Stimulated activated CD8-positive, alpha-beta memory T cell treated with anti-CD3 and anti-CD28 coated beads, Interleukin-15, amount 100 ng/mL, for 24 hours (primary cell): ENCODE data around the gene SCN3A.

Source experiments
- DNase-seq: peaks from one replicate; pipeline ENCODE4 v3.0.0-alpha.2; 2020; ENCODE audit warnings: low read depth

Gene SCN3A

GRCh38 chr2:165191096-165191728 lies 12.6 kb downstream of the SCN3A start:
- no peak for DNase-seq

DNA sequence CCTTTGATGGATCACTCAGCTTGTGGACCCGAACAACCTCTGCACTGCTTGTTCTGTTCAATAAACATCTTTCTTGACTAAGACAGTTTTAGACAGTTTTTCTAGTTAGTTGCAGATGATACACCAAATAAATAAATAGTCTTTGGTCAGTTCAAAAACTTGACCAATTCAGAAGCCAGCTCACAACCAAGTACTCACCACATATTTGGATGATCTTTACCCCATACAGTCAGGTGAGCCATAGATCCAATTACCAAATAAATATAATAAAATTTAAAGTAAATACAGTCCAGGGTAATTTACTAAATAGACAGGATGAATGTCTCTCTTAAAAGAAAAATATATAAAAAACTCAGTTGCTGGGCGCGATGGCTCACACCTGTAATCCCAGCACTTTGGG lies 18.2 kb downstream of the SCN3A start:
- DNase-seq: no peak

- DNase-seq: no peak
These were observed 21.8 kb downstream of the SCN3A start for GRCh38 chr2:165182029-165182428.

- no peak for DNase-seq
These were observed 27.1 kb downstream of the SCN3A start for GRCh38 chr2:165176780-165177179.

DNA sequence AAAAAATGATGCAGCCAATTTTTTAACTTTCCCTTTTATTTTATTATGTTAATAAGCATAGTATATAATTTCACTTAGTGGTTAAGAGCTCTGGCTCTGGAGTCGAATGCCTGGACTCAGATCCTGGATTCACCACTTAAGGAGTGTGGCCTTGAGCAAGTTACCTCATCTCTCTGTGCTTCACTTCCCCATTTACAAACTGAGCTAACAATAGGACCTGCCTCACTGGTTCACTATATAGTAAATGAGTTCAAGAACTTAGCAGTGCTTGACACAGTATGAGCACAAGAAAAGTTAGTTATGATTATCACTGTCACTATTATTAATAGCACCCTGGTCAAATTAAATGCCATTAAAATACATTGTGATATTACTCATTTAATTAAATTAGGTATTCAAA lies 30.6 kb downstream of the SCN3A start:
- no peak for DNase-seq

- DNase-seq: no peak
These were observed 39.6 kb downstream of the SCN3A start for GRCh38 chr2:165164201-165164600.

DNA sequence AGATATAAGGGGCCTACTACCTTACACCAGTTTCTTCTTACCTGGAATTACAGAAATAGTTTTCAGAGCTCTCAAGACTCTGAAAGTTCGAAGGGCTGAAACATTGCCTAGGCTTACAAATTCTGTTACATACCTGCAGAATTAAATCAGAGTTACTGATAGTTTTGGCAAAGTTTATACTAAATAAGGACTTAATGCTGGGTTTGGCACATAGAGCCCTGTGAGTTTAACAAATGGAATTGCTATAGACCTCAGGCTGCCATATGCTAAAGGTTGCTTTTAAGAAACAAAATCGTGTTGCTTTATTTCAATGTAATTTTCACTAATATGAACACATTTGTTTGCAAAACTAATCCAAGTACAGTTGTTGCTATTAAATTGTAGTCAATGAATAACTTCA lies 40.1 kb downstream of the SCN3A start:
- no peak for DNase-seq

DNA sequence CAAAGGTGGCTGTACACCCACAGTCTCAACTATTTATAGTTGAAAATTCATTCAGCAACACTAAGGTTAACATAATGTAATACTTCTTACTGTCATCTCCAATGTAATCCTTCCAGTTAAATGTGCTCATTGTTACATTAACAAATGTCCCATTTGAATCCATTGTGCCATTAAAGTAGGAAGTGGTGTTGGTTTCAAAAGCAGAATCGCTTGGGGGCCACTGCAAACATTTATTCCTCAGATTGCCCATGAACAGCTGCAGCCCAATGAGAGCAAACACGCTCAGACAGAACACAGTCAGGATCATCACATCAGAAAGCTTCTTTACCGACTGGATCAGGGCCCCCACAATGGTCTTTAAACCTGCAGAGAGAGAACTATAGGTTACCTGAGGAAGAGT lies 41.4 kb downstream of the SCN3A start:
- no peak for DNase-seq

DNA sequence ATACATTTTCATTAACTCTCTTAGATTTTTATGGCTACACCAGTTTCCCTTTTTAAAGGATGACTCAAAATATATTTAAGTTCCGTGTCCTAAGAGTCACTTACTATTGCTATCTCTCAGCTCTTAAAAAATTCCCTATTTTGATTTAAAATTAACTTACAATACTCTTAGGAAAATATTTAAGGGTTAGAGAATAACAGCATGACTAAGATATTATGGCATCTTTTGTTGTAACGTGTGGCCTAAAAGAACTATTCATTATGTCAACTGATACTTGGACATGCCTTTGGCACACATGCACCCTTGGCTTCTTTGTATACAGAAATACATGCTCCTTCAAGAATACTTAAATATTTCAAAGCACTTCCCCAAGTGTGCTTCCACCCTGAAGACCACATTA lies 42.3 kb downstream of the SCN3A start:
- no peak for DNase-seq

GRCh38 chr2:165157160-165157559 lies 46.7 kb downstream of the SCN3A start:
- DNase-seq: no peak

DNA sequence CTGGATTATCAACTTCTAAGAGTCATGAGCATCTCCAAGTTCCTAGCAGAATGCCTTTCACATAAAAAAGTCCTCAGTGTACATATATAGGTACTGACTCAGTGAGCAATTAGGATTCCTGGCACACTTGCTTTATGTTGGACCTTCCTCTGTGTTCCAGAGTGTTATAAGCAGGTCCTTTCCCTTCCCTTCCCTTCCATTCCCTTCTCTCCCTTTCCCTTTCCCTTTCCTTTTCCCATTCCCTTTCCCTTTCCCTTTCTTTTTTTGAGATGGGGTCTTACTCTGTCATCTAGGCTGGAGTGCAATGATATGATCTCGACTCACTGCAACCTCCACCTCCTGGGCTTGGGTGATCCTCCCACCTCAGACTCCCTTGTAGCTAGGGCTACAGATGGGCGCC lies 48.7 kb downstream of the SCN3A start:
- no peak for DNase-seq

- DNase-seq: no peak
These were observed 54.4 kb downstream of the SCN3A start for GRCh38 chr2:165149439-165149838.

GRCh38 chr2:165147186-165148045 lies 56.4 kb downstream of the SCN3A start:
- no peak for DNase-seq

- DNase-seq: no peak
These were observed 59.5 kb downstream of the SCN3A start for GRCh38 chr2:165144315-165144714.

- DNase-seq: no peak
These were observed 62.1 kb downstream of the SCN3A start for GRCh38 chr2:165141601-165142354.

- no peak for DNase-seq
These were observed 77.6 kb downstream of the SCN3A start for GRCh38 chr2:165126244-165126643.

GRCh38 chr2:165122521-165122920 lies 81.3 kb downstream of the SCN3A start:
- no peak for DNase-seq

DNA sequence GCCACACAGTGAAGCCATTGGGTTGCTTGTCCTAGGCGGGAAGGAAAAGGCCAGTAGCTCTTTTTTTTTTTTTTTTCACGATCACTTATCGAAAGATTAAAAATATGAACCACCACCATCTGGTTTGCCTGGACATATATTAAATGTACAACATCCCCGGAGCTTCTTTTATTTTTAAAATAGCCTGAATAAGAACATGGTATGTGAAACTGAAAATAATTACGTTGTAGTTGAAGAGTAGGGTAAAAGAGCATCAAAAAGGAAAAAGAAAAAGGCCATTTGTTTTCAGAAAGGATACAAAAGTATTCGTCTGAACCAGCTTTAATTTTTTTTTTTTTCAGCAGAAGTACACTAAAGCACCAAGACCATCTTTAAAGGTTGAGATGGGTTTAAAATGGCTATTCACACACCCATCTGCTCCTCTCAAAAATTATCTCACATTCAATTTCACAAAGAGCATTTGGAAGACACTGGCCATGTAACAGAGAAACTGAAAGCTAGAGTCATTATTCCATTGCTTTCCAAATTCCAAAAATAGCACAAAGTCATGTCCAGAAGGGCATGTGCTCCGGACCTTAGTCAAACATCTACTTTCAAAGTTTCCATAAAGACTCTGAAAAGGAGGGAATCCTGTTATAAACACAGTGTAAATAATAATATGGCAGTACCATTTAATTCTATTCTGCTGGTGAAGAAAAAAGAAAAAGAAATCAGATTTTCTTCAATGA lies 82.9 kb downstream of the SCN3A start:
- DNase-seq: no peak

DNA sequence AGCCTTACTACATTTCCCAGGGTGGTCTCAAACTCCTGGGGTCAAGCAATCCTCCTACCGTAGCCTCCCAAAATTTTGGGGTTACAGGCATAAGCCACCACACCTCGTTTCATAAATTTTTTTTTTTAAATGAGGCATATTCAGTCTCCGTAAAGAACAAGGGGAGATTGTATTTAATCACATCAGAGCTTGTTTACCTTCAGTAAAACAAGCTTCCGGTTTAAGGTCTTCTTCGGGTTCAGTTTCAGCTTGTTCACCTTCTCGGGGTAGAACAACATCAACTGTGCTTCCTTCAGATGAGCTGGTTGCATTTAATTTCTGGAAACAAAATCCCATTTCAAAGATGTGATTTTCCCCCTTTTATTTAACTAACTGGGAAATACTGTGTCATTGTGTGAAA lies 88.6 kb downstream of the SCN3A start:
- no peak for DNase-seq

DNA sequence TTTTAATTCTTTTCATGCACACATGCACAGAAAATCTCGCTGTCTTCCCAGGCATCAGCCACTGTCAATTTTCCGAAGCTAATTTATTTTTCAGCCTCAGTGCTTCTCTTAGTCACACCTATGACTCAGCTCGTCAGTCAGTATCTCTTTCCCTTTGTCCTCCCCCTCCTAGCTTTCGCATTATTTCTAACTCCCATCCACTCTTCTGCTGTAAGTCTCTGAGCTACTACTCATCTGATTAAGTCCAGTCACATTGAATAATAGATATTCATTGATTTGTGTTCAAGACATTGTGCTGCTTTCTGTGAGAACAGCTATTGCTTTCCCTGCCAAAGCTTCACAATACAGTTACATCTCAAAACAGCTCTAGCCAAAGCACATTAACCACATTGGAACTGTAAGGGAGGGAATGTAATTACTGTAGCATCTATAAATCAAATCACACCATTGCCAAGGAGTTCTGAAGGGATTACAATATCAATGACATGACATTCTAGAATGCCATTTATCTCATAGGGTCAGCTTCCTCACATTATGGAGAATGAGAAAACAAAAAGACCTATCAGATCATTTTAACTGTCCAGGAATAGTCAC lies 89.4 kb downstream of the SCN3A start:
- no peak for DNase-seq

- no peak for DNase-seq
These were observed 90.4 kb downstream of the SCN3A start for GRCh38 chr2:165113414-165113813.

DNA sequence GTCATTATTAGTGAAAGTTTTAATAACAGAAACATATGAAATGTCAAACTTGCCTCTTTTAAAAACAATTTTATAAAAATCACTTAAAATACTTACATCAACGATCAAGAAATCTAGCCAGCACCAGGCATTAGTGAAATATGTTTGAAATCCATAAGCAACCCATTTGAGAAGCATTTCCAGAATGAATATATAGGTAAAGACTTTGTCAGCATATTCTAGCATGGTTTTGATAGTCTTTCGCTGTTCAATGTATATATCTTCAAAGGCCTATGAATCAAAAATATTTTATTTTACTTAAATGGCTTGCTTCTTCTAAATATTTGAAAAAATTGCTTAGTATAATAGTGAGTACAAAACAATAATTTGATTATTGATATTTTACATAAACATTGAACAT lies 91.1 kb downstream of the SCN3A start:
- no peak for DNase-seq
